ENCODE measurements around the gene FAR2.

GRCh38 chr12:29220632-29221336 lies 71.7 kb downstream of the FAR2 start:
- TF ChIP-seq POLR2A (IDR thresholded peaks at IDR 0.05) (no peak), CTCF (IDR thresholded peaks at IDR 0.05) (no peak)
